Heart left ventricle (tissue), 13 donors: ENCODE results near the gene NAPG.

ENCODE experiments used
- POLR2A ChIP-seq, 2 donors: fragments of 450-650 bp; IDR thresholded peaks; one replicate each; pipeline ENCODE4 v1.6.1; 2017; ENCODE audit warnings: antibody characterized with exemption in 2 of 2, mild to moderate bottlenecking in 2 of 2, moderate library complexity in 2 of 2
- TF ChIP-seq, protein P1 (sequence below), 12 donors: fragments of 200-600 bp; sonication (generic) in 4 of 12; IDR thresholded peaks; one replicate each; pipeline versions ENCODE4 v1.5.0 to v1.8.0; 2018 to 2022; ENCODE audit warnings: antibody characterized with exemption in 12 of 12, mild to moderate bottlenecking in 5 of 12
- donor health status: ischemic (EF 13 %, LVEDD 7.1; RV severe dilation, severe dysfunction).
- donor health status: DM: no; HTN: yes; CAD: no.
- donor health status: DM: no; HTN: no; CAD: no.
- donor health status: ischemic (EF 25% LVEDD 6.9; RV normal size, moderate dysfunction).
- donor health status: ischemic (EF 25% LVEDD 5.7; RV mildly dilated, moderate dysfunction).
- donor health status: ischemic (EF 35%, LVEDD 5.7; RV mildly dilated, moderate dysfunction).
- donor health status: nonischemic (EF 11% LVEDD 7.7; RV severe dilation, severe dysfunction).
- donor health status: DM: yes; HTN: yes; CAD: no.
- donor health status: PGD.
- donor health status: ischemic (EF 29% LVEDD 5.4; RV normal size, mild dysfunction).
- donor health status: nonischemic (EF 23%, LVEDD 6.1; RV moderate dilation, normal function).

DNA sequence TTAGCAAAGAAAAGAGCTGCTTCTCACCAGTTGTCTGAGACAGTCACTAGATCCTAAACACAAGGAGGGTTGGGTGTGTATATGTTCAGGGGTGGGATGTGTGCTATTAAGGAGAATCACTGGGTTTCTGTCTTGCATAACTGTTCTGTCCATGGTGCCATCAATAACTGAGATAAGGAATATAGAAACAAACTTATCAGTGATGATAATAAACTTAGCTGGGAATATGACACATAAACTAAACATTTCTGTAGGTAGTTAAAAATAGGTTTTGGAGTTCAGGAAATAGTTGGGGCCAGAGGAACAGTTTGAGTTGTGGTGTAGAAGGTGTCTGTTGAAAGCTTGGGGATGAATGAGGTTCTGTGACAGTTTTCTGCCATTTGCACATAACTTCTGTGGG lies 17.4 kb downstream of the NAPG start:
- TF ChIP-seq, protein P1, sequence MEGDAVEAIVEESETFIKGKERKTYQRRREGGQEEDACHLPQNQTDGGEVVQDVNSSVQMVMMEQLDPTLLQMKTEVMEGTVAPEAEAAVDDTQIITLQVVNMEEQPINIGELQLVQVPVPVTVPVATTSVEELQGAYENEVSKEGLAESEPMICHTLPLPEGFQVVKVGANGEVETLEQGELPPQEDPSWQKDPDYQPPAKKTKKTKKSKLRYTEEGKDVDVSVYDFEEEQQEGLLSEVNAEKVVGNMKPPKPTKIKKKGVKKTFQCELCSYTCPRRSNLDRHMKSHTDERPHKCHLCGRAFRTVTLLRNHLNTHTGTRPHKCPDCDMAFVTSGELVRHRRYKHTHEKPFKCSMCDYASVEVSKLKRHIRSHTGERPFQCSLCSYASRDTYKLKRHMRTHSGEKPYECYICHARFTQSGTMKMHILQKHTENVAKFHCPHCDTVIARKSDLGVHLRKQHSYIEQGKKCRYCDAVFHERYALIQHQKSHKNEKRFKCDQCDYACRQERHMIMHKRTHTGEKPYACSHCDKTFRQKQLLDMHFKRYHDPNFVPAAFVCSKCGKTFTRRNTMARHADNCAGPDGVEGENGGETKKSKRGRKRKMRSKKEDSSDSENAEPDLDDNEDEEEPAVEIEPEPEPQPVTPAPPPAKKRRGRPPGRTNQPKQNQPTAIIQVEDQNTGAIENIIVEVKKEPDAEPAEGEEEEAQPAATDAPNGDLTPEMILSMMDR (IDR thresholded peaks at IDR 0.05), result no peak
- TF ChIP-seq POLR2A (IDR thresholded peaks at IDR 0.05), result no peak
